ENCODE measurements around the gene CACNA1S.

DNA sequence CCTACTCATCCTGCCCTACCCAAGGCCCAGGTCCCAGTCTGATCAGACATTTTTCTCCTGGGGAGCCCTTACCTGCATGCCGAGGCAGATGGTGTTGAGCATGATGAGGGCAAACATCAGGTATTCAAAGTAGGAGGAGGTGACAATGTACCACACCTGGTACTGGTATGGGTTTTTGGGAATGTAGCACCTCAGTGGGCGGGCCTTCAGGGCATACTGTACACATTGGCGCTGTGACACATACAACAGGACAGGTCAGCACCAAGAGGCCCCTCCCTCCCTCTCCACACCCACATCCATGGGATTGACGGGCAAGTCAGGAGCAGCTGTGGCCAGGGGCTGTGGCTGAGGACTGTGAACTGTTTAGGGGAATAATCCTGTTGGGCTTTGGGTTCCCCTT, 51.6 kb downstream of the CACNA1S start:
- no peak for TF ChIP-seq EZH2 (IDR thresholded peaks at IDR 0.05; ENCODE audit: insufficient read depth, low read length)
- TF ChIP-seq, protein P1, sequence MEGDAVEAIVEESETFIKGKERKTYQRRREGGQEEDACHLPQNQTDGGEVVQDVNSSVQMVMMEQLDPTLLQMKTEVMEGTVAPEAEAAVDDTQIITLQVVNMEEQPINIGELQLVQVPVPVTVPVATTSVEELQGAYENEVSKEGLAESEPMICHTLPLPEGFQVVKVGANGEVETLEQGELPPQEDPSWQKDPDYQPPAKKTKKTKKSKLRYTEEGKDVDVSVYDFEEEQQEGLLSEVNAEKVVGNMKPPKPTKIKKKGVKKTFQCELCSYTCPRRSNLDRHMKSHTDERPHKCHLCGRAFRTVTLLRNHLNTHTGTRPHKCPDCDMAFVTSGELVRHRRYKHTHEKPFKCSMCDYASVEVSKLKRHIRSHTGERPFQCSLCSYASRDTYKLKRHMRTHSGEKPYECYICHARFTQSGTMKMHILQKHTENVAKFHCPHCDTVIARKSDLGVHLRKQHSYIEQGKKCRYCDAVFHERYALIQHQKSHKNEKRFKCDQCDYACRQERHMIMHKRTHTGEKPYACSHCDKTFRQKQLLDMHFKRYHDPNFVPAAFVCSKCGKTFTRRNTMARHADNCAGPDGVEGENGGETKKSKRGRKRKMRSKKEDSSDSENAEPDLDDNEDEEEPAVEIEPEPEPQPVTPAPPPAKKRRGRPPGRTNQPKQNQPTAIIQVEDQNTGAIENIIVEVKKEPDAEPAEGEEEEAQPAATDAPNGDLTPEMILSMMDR (IDR thresholded peaks at IDR 0.05; ENCODE audit: insufficient read depth, low read depth, low read length): no peak

All from astrocyte (in vitro differentiated cells and primary cell).